GM23248 (cell line): ENCODE data around the gene OAF.

Source experiments
- EZH2 ChIP-seq: fragments of 200-600 bp; sonication (generic); IDR thresholded peaks from 2 replicates; pipeline ENCODE4 v1.6.1; 2018; ENCODE audit warnings: antibody characterized with exemption, mild to moderate bottlenecking; ENCODE audit not compliant: insufficient read depth, poor library complexity, severe bottlenecking
- EZH2phosphoT487 ChIP-seq: fragments of 200-600 bp; sonication (generic); IDR thresholded peaks from 2 replicates; pipeline ENCODE4 v1.6.1; 2018; ENCODE audit warnings: antibody characterized with exemption, moderate library complexity, mild to moderate bottlenecking, low read depth; ENCODE audit not compliant: insufficient read depth

- no peak for TF ChIP-seq EZH2
- TF ChIP-seq EZH2phosphoT487 = no peak
These were observed 9.3 kb downstream of the OAF start for GRCh38 chr11:120219938-120220746.
